ENCODE measurements around the gene FASN.

The FASN gene

DNA sequence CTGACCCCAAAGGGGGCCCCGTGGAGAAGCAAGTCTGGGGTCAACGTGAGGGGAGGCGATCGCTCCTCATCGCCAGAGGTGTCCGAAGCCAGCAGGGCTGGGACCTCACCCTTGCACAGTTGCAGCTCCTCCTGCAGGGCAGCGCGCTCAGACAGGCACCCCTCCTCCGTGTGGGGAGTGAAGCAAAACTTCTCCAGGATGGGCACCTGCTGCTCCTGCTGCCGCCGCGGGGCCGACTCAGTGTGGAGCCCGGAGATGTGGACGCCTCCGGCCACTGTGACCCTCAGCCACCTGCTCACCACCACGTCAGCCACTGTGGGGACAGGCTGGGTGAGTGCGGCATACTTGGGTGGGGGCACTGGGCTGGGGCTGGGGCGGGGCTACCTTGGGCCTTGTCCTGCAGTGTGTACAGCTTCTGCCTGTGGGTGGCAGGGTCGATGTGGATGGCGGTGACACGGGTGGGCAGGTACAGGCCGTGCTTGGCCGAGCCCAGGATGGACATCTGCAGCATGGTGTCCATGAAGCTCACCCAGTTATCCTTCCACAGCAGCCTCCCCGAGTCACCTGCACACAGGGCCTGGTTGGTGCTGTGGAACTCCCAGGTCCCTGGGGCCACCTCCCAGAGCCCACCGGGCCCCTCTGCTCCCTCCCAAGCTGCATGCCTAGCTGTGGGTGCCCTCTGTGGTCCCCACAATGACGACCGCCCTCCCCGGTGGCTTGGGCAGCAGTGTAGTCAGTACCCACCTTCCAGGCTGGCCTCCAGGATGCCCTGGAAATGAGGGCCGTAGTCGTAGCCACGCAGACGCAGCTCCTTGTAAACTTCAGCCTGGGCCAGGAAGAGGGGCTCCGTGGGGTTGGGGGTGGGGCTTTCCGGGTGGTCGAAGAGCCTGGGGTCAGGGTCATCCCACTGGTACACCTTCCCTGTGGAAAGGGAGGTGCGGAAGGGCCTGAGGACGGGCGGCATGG lies 10.8 kb downstream of the FASN start:
- in situ Hi-C loops (cut with HindIII; ENCODE audit: low pct_unique_long_range_greater_than_20kb, low sequenced_read_pairs) = no loop called here

DNA sequence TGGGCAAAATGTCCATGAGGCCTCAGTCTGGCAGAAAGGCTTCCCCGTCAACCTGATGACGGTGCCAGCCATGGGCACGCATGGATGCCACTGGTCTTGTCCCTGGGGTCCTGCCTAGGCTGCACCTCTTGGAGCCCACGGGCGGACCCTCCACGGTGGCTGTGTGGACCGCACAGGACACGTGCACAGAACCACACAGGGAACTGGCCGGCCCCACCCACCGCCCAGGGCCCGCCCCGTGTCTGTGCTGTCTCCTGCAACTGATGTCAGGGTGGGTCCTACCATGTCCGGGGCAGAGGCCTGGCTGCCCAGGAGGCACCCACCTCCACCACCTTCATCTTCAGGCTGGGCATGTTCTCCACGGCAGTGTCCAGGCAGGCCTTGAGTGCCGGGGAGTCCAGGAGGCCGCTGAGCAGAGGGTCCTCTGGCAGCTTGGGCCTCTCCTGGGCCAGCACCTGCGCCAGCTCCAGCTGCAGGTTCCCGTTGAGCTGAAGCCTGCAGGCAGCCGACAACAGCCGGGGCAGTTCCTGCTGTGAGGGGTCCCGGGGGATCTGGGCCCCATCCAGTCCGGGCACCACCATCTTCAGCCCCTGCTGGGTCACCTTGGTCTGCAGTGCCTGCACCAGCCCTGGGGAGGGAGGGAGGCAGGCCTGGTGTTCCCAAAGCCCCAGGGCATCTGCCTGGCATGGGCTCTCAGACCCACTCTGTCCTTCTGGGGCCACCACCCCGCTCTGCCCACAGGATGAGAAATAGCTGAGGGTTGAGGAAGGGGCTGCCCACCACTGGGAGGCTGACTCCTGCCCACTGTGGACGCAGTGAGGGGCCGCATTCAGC lies 11.9 kb downstream of the FASN start:
- TF ChIP-seq JUND (IDR thresholded peaks at IDR 0.05; ENCODE audit: low read depth) = no peak
- in situ Hi-C loops (cut with HindIII; ENCODE audit: low pct_unique_long_range_greater_than_20kb, low sequenced_read_pairs) = no loop called here
- DNase-seq (ENCODE audit: low read depth in 1 of 2, low spot score in 1 of 2) = no peak

More for the DNA sequence above, 10.8 kb downstream of the FASN start:
- no peak for DNase-seq (ENCODE audit: low read depth in 1 of 2, low spot score in 1 of 2)
- TF ChIP-seq JUND (IDR thresholded peaks at IDR 0.05; ENCODE audit: low read depth) = no peak

DNA sequence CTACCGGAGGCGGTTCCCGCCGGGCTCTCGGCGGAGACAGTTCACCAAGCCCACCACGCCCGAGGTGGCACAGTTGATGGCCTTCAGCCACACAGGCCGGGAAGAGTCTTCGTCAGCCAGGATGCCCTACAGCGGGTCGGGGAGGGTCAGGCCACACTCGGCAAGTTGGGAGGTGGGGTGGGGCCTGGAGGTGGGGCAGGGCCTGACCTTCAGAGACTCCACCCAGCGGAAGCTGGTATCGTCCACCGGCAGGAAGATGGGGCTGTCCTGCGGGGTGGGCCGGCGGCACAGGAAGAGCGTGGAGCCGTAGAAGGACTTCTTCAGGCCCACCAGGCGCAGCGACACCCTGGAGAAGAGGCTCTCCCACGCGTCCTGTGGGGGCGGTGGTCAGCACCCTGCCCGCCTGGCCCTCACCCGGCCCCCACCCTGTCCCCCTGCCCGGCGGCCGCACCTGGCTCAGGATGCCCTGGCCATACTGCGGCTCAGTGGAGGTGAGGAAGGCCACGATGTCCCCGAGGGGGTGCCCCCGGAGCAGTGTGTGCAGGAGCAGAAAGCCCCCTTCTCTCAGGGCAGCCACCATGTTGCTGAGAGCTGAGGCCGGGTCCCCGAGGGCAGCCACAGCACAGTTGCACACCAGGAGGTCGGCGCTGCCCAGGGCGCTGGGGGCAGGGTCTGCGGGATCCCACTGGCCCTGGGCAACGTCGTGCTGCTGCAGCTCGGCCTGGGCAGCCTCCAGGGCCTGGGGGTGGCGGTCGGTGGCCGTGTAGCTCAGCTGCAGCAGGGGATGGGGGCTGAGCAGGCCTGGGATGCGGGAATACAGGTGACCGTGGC lies 12.8 kb downstream of the FASN start:
- no peak for TF ChIP-seq JUND (IDR thresholded peaks at IDR 0.05; ENCODE audit: low read depth)
- DNase-seq (ENCODE audit: low read depth in 1 of 2, low spot score in 1 of 2) = no peak
- in situ Hi-C loops (cut with HindIII; ENCODE audit: low pct_unique_long_range_greater_than_20kb, low sequenced_read_pairs) = no loop called here

DNA sequence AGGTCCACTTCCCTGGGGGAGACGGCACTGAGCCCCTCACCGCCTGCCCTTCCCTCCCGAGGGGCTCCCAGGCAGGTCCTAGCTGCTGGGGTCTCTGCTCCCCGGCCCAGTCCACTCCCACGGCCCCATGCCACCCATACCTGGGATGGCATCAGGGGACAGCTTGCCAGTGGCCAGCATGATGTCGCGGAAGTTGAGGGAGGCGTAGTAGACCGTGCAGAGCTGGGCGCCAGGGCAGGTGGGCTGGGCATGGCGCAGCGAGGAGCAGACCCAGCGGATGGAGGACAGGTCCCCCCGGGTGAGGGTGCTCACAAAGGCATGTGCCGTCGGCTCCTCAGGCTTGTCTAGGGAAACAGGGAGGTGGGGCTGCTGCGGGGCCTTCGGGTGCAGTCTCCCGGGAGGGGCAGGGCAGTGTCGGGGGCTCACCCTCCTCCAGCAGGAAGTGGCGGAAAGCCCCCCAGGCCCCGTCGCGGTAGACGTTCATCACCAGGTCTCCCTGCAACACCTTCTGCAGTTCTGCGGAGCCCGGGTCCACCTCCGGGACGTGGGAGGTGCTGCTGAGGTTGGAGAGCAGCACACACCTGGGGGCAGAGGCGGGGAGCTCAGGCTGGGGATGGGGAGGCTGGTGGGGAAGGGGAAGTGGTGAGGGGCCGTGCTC lies 13.5 kb downstream of the FASN start:
- no peak for TF ChIP-seq JUND (IDR thresholded peaks at IDR 0.05; ENCODE audit: low read depth)
- in situ Hi-C loops (cut with HindIII; ENCODE audit: low pct_unique_long_range_greater_than_20kb, low sequenced_read_pairs) = no loop called here
- no peak for DNase-seq (ENCODE audit: low read depth in 1 of 2, low spot score in 1 of 2)

DNA sequence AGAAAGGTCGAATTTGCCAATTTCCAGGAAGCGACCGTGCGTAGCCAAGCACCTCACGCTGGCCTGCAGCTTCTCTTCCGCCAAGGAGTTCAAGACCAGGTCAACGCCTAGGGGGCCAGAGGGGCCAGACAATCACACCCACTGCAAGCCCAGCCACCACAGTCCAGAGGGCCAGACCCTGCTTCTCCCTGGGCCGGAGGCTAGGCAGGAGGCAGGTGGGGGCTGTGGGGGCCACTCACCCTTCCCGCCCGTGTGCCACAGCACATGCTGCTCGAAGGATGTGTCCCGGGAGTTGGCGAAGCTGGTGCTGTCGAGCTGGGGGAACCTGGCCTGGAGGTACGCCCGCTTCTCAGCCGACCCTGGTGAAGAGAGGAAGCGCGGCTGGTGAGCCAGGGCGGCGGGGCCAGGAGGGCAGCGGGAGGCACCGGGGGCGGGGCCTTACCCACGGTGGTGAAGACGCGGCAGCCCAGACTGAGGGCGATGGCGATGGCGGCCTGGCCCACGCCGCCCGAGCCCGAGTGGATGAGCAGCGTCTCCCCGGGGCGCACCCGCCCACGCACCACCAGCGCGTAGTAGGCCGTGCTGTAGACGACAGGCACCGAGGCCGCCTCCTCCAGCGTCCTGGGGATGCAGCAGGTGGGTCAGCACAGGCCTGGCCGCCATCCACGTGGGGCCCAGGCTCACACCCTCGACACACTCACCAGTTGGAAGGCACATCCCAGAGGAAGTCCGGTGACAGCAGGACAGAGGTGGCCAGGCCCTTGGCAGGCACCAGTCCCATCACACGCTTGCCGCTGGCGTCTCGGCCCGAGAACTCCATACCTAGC lies 14.3 kb downstream of the FASN start:
- no peak for TF ChIP-seq JUND (IDR thresholded peaks at IDR 0.05; ENCODE audit: low read depth)
- no peak for DNase-seq (ENCODE audit: low read depth in 1 of 2, low spot score in 1 of 2)
- in situ Hi-C loops (cut with HindIII; ENCODE audit: low pct_unique_long_range_greater_than_20kb, low sequenced_read_pairs) = no loop called here

DNA sequence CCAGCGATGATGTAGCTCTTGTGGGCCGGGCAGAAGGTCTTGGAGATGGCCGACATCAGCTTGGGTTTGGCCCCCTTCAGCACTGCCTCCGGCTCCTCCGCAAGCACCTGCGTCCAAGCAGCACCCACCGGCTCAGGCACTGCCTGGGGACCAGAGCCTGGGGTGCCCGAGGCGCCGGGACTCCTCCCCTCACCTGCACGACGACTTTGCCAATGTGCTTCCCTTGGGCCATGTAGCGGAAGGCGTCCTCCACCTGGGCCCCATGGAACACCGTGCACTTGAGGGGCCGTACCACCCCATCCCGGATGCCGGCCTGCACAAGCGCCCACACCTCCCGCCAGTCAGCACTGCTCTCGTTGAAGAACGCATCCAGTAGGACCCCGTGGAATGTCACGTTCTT lies 15.0 kb downstream of the FASN start:
- DNase-seq (ENCODE audit: low read depth in 1 of 2, low spot score in 1 of 2) = no peak
- in situ Hi-C loops (cut with HindIII; ENCODE audit: low pct_unique_long_range_greater_than_20kb, low sequenced_read_pairs) = no loop called here
- TF ChIP-seq JUND (IDR thresholded peaks at IDR 0.05; ENCODE audit: low read depth) = no peak

DNA sequence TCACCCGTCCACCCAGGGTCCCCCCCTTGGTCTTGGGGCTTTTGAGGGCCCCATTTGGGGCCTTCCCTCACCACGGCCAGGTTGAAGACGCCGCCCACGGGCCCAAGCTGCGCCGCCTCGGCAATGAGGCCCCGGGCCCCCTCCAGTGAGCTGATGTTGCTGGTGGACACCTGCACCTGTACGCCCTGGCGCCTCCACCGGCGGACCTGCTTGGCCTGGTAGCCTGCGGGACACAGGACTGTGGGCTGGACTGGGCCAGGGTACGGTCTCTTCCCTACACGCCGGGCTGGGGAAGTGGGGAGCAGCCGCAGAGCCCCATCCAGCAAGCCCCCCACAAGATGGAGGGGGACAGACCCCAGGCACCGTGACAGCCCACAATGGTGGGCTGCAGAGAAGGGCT lies 15.6 kb downstream of the FASN start:
- DNase-seq (ENCODE audit: low read depth in 1 of 2, low spot score in 1 of 2) = no peak
- in situ Hi-C loops (cut with HindIII; ENCODE audit: low pct_unique_long_range_greater_than_20kb, low sequenced_read_pairs) = no loop called here
- TF ChIP-seq JUND (IDR thresholded peaks at IDR 0.05; ENCODE audit: low read depth) = no peak

DNA sequence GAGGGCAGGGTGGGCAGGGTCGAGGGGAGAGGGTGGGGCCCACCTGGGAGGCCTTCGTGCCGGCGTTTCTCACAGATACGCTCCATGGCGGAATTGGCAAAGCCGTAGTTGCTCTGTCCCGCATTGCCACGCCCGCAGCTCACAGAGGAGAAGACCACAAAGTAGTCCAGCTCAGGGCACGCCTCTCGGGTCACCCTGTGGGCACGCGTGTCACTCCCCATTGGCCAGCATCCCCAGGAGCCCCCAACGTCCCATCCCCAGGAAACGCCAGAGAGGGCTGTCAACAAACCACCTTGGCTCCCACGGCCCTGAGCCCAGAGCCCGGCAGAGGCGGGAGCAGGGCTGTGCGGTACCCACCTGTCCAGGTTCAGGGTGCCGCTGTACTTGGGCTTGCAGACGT lies 16.1 kb downstream of the FASN start:
- no peak for TF ChIP-seq JUND (IDR thresholded peaks at IDR 0.05; ENCODE audit: low read depth)
- no peak for DNase-seq (ENCODE audit: low read depth in 1 of 2, low spot score in 1 of 2)
- in situ Hi-C loops (cut with HindIII; ENCODE audit: low pct_unique_long_range_greater_than_20kb, low sequenced_read_pairs) = no loop called here

DNA sequence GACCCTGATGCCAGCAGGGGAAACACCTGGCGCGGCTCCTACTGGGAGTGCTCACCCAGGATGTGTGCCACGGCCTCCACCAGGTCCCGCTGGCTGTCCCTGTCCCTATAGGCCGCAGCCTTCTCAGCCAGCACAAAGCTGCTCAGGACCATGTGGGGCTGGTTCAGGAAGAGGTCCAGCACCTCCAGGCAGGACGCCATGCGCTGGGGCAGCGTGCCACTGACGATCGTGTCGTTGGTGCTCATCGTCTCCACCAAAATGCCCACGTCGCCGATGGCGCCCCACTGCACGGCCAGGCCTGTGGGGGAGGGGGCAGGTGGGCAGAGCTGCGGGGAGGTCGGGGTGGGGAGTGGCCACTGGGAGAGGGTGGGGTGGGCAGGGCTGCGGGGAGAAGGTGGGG lies 16.5 kb downstream of the FASN start:
- in situ Hi-C loops (cut with HindIII; ENCODE audit: low pct_unique_long_range_greater_than_20kb, low sequenced_read_pairs) = no loop called here
- DNase-seq (ENCODE audit: low read depth in 1 of 2, low spot score in 1 of 2) = no peak
- TF ChIP-seq JUND (IDR thresholded peaks at IDR 0.05; ENCODE audit: low read depth) = no peak

DNA sequence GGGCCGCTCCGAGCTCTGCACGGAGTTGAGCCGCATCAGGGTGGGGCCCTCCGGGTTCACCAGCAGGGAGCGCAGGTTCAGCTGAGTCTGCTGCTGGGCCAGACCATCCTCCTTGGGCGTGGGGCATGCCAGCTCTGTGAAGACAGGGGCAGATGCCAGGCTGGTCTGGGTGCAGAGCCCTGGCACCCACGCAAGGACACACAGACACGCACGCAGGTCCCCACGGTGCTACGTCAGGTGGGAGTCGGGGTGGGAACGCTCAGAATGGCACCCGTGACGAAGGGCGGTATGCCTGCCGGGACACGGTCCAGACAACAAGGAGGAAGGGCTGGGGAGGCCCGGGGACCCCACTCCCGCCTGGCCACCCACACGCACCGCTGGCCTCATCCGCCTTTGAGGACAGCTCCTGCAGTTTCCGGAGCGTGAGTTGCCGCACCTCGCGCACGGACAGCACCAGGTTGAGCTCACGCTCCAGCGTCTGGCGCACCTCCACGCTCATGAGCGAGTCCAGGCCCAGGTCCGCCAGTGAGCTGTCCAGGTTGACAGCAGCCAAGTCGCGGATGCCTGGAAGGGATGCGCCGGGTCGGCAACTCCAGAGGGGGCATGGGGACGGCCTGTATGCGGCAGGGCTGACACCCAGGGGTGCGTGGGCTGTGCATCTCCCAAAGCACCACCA lies 17.1 kb downstream of the FASN start:
- in situ Hi-C loops (cut with HindIII; ENCODE audit: low pct_unique_long_range_greater_than_20kb, low sequenced_read_pairs) = no loop called here
- DNase-seq (ENCODE audit: low read depth in 1 of 2, low spot score in 1 of 2) = no peak
- TF ChIP-seq JUND (IDR thresholded peaks at IDR 0.05; ENCODE audit: low read depth) = no peak

Measured in T47D (cell line).